ENCODE data around the gene SLC25A23. TPM values are rescaled to one million over a fixed set of nuclear protein-coding genes. Genes with fewer than 3 reads are reported as not detected.

SLC25A23 gene
- total RNA-seq, 4 donors from 2014 or later = 33.2 to 45.6 (median 42.4) TPM

GRCh38 chr19:6424939-6425731, 34.5 kb downstream of the SLC25A23 start:
- peaks cover 0 to 44% (median 26%) of the 10 kb centered on the region in 4 donors for H3K4me1 ChIP-seq
- TF ChIP-seq CTCF (IDR thresholded peaks at IDR 0.05) (peak in 2 of 5 experiments; percentile 16 to 49), POLR2A (IDR thresholded peaks at IDR 0.05) (peak in 1 of 2 donors; percentile 22), EP300 (IDR thresholded peaks at IDR 0.05) (peak; percentile 40 to 65)
- peaks cover 0 to 20% (median 0%) of the 10 kb centered on the region in 3 donors for H3K36me3 ChIP-seq
- DNase-seq (ENCODE audit: low spot score in 2 of 2) = peak; percentile 99 to 100
- no peaks in the 10 kb centered on the region for H3K27me3 ChIP-seq
- H3K27ac ChIP-seq = peak overlapping the region; percentile 78 to 92 (median 88)
- peak overlapping the region; percentile 20 to 95 (median 46) for H3K4me3 ChIP-seq
- 4 to 8% methylated on average over 41 to 43 of the region's 43 CpGs for WGBS, 2 donors
- H3K9me3 ChIP-seq = no peaks in the 10 kb centered on the region

- Histone ChIP-seq H3K4me3 (peak within 1 kb of the TSS; percentile 70 to 95 (median 88)), H3K9me3 (no peaks in the 10 kb centered on the region), H3K4me1 (peaks cover 0 to 51% (median 26%) of the 10 kb centered on the region in 4 donors), H3K27me3 (no peaks in the 10 kb centered on the region), H3K36me3 (peaks cover 0 to 28% (median 0%) of the 10 kb centered on the region in 3 donors), H3K27ac (peak within 1 kb of the TSS; percentile 78 to 92 (median 88))
- TF ChIP-seq POLR2A (IDR thresholded peaks at IDR 0.05) = peak; percentile 70 to 86
- peak in 1 of 2 donors; percentile 82 for TF ChIP-seq EP300 (IDR thresholded peaks at IDR 0.05)
- no peak for TF ChIP-seq CTCF (IDR thresholded peaks at IDR 0.05)
- DNase-seq (ENCODE audit: low spot score in 2 of 2) = no peak
- 1% methylated on average over 14 to 32 of the region's 114 CpGs for WGBS, 2 donors
These were observed 35.2 kb downstream of the SLC25A23 start, which contains the start of gene KHSRP for GRCh38 chr19:6424195-6424938. KHSRP (minus strand) TSS chr19:6424811; CDS start chr19:6424701, 110 bp downstream.

- Histone ChIP-seq H3K36me3 (peaks cover 0 to 35% (median 2%) of the 10 kb centered on the region in 3 donors), H3K27ac (peak overlapping the region; percentile 48 to 91 (median 76)), H3K4me1 (peaks cover 0 to 56% (median 26%) of the 10 kb centered on the region in 4 donors), H3K4me3 (peak overlapping the region; percentile 70 to 95 (median 88)), H3K9me3 (no peaks in the 10 kb centered on the region), H3K27me3 (no peaks in the 10 kb centered on the region)
- WGBS, 2 donors = 0 to 1% methylated on average over 11 to 19 of the region's 20 CpGs
- no peak for DNase-seq (ENCODE audit: low spot score in 2 of 2)
- TF ChIP-seq POLR2A (IDR thresholded peaks at IDR 0.05) = no peak
- no peak for TF ChIP-seq CTCF (IDR thresholded peaks at IDR 0.05)
- TF ChIP-seq EP300 (IDR thresholded peaks at IDR 0.05) = no peak
These were observed 35.9 kb downstream of the SLC25A23 start for GRCh38 chr19:6423499-6424194.

- Histone ChIP-seq H3K27ac (peak overlapping the region in 1 of 4 donors; percentile 22), H3K4me1 (peaks cover 0 to 68% (median 26%) of the 10 kb centered on the region in 4 donors), H3K27me3 (no peaks in the 10 kb centered on the region), H3K4me3 (no peak overlapping the region), H3K36me3 (peaks cover under 1 to 58% (median 25%) of the 10 kb centered on the region in 3 donors), H3K9me3 (no peaks in the 10 kb centered on the region)
- TF ChIP-seq EP300 (IDR thresholded peaks at IDR 0.05) (no peak), CTCF (IDR thresholded peaks at IDR 0.05) (no peak), POLR2A (IDR thresholded peaks at IDR 0.05) (no peak)
- WGBS, 2 donors = 66 to 70% methylated on average over 11 to 20 of the region's 20 CpGs
- no peak for DNase-seq (ENCODE audit: low spot score in 2 of 2)
These were observed 38.2 kb downstream of the SLC25A23 start for GRCh38 chr19:6421075-6422014.
